GM12864 (cell line): Measurements from ENCODE around the gene ATF5.

ENCODE experiments used
- DNase-seq: peaks from one replicate; pipeline ENCODE4 v3.0.0-alpha.2; 2011; ENCODE audit warnings: low read depth
- H3K4me3 ChIP-seq: 2 replicates; pipeline ENCODE4 v1.5.1; 2011; ENCODE audit warnings: mild to moderate bottlenecking, low read depth, low read length, control low read depth
- TF ChIP-seq, protein P1 (sequence below): IDR thresholded peaks from 2 replicates; pipeline ENCODE4 v1.5.1; 2011; ENCODE audit warnings: low read depth, mild to moderate bottlenecking, moderate library complexity, low read length, control low read depth, inconsistent platforms; ENCODE audit errors: missing control alignments

Gene ATF5

GRCh38 chr19:49930483-49931011 lies 1.5 kb downstream of the ATF5 start:
- DNase-seq = no peak
- peak overlapping the region; percentile 63 for H3K4me3 ChIP-seq

DNA sequence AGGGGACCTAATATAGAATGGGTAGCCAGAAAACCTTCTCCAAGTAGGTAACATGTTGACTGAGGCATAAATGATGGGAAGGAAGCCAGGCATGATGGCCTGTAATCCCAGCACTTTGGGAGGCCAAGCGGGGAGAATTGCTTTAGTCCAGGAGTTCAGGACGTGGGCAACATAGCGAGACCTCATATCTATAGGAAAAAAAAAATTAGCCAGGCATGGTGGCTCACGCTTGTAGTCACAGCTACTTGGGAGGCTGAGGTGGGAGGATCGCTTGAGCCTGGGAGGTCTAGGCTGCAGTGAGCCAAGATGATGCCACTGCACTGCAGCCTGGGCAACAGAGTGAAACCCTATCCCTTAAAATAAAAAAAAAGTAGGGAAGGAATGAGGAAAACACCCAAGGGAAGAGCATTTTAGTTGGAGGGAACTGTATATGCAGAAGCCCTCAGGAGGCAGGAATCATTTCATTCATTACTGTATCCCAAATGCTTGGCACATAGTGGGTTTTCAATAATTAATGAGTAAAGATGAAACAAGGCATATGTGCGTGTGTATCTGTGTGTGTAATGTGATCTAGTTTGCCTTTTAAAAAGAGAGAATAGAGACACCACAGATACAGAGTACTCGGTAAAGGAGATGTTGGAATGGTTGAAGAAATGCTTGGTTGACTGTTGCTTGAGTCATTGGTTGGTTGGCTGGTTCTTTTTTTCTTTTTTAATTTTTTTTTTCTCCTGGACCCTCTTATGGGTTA lies 2.5 kb downstream of the ATF5 start:
- TF ChIP-seq, protein P1, sequence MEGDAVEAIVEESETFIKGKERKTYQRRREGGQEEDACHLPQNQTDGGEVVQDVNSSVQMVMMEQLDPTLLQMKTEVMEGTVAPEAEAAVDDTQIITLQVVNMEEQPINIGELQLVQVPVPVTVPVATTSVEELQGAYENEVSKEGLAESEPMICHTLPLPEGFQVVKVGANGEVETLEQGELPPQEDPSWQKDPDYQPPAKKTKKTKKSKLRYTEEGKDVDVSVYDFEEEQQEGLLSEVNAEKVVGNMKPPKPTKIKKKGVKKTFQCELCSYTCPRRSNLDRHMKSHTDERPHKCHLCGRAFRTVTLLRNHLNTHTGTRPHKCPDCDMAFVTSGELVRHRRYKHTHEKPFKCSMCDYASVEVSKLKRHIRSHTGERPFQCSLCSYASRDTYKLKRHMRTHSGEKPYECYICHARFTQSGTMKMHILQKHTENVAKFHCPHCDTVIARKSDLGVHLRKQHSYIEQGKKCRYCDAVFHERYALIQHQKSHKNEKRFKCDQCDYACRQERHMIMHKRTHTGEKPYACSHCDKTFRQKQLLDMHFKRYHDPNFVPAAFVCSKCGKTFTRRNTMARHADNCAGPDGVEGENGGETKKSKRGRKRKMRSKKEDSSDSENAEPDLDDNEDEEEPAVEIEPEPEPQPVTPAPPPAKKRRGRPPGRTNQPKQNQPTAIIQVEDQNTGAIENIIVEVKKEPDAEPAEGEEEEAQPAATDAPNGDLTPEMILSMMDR = no peak

More at GRCh38 chr19:49930483-49931011, 1.5 kb downstream of the ATF5 start:
- TF ChIP-seq, protein P1 = no peak

DNA sequence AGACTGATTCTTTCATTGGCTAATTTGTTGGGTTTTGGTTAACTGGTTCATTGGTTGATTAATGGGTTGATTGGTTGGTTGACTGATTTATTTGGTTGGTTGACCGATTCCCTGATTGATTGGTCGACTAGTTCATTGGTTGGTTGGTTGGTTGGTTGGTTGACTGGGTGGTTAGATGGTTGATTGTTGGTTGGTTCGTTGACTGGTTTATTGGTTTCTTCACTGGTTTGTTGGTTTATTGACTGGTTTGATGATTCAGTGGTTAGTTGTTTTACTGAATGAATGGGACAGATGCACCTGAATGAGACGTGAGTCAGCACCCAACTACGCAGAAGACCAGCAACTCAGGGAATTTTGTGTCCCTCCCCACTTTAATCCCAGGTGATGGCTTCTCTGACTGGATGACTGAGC lies 3.0 kb downstream of the ATF5 start:
- TF ChIP-seq, protein P1 = no peak
- H3K4me3 ChIP-seq = no peak overlapping the region
- no peak for DNase-seq

More for the DNA sequence above, 2.5 kb downstream of the ATF5 start:
- H3K4me3 ChIP-seq = peak overlapping the region; percentile 63; the same call in 1 of the 2 replicates
- DNase-seq = no peak

DNA sequence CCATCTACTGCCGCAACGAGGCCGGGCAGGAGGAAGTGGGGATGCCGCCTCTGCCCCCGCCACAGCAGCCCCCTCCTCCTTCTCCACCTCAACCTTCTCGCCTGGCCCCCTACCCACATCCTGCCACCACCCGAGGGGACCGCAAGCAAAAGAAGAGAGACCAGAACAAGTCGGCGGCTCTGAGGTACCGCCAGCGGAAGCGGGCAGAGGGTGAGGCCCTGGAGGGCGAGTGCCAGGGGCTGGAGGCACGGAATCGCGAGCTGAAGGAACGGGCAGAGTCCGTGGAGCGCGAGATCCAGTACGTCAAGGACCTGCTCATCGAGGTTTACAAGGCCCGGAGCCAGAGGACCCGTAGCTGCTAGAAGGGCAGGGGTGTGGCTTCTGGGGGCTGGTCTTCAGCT lies 3.7 kb downstream of the ATF5 start:
- no peak for DNase-seq
- no peak overlapping the region for H3K4me3 ChIP-seq
- TF ChIP-seq, protein P1 = no peak

- no peak for DNase-seq
- TF ChIP-seq, protein P1 = no peak
- H3K4me3 ChIP-seq = no peak overlapping the region
Measured at GRCh38 chr19:49933643-49934042, 4.6 kb downstream of the ATF5 start.

DNA sequence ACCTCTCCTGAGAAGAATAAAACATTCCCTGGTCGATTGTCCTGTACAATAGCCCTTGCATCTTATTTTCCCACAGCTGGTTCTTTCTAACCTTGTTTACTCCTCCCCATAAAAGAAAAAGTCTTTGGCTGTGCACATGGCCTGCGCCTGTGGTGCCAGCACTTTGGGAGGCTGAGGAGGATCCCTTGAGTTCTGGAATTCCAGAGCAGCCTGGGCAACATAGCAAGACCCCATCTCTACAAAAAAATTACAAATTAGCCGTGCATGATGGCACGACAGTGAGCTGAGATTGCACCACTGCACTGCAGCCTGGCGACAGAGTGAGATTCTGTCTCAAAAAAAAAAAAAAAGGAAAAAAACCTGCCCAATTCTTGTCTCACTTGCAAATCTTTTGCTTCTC lies 7.5 kb downstream of the ATF5 start:
- DNase-seq = no peak
- TF ChIP-seq, protein P1 = no peak

GRCh38 chr19:49937750-49938381 lies 8.9 kb downstream of the ATF5 start:
- H3K4me3 ChIP-seq = no peak overlapping the region
- TF ChIP-seq, protein P1 = peak; percentile 96
- DNase-seq = no peak

More for the DNA sequence above, 7.5 kb downstream of the ATF5 start:
- H3K4me3 ChIP-seq = no peak overlapping the region
